A673 (cell line): ENCODE data around the gene NAALADL2. TPM values are rescaled to one million over a fixed set of nuclear protein-coding genes. Genes with fewer than 3 reads are reported as not detected.

Source experiments
- BruUV-seq: library from RNA; stranded (reverse); fragments of 400-500 nt; replicated peaks from 2 replicates; lab custom pipeline; 2021; lab: Mats Ljungman, UMichigan
- CTCF ChIA-PET: fragments of 300-600 bp; sonication (Branson Sonifier 250); formaldehyde crosslinking; loops from one replicate; lab custom pipeline; 2022; ENCODE audit warnings: antibody characterized with exemption; lab: Charles Lee
- POLR2A ChIA-PET: fragments of 300-600 bp; sonication (Branson Sonifier 250); formaldehyde crosslinking; loops from one replicate; lab custom pipeline; 2022; ENCODE audit warnings: antibody characterized with exemption; ENCODE audit not compliant: low non-redundant PET; lab: Charles Lee
- DNase-seq: peaks from one replicate; pipeline ENCODE4 v3.0.0-alpha.2; 2015; ENCODE audit warnings: low spot score
- H3K27ac ChIP-seq: fragments of 200-600 bp; sonication (generic); 2 replicates; pipeline ENCODE4 v1.5.1; 2016; ENCODE audit warnings: mixed run types, low read depth, mild to moderate bottlenecking, mixed read lengths, antibody characterized with exemption, low read length; ENCODE audit not compliant: poor library complexity, severe bottlenecking
- H3K27me3 ChIP-seq: fragments of 200-600 bp; sonication (generic); replicated peaks from 2 replicates; pipeline ENCODE4 v1.6.1; 2017; ENCODE audit warnings: mixed run types, low read depth, mild to moderate bottlenecking, mixed read lengths, antibody characterized with exemption, low read length; ENCODE audit not compliant: insufficient read depth, poor library complexity
- H3K36me3 ChIP-seq: fragments of 200-600 bp; sonication (generic); 2 replicates; pipeline ENCODE4 v1.6.1; 2016; ENCODE audit warnings: mixed run types, mild to moderate bottlenecking, mixed read lengths, antibody characterized with exemption, low read length; ENCODE audit not compliant: insufficient read depth, poor library complexity, severe bottlenecking
- H3K4me1 ChIP-seq: fragments of 200-600 bp; sonication (generic); 2 replicates; pipeline ENCODE4 v1.6.1; 2017; ENCODE audit warnings: mixed run types, mild to moderate bottlenecking, mixed read lengths, antibody characterized with exemption, low read length; ENCODE audit not compliant: insufficient read depth, poor library complexity, severe bottlenecking
- H3K4me3 ChIP-seq: fragments of 200-600 bp; sonication (generic); 2 replicates; pipeline ENCODE4 v1.5.1; 2016; ENCODE audit warnings: low read depth, mixed run types, mild to moderate bottlenecking, mixed read lengths, low read length; ENCODE audit not compliant: poor library complexity, severe bottlenecking
- H3K9me3 ChIP-seq: fragments of 200-600 bp; sonication (generic); 2 replicates; pipeline ENCODE4 v1.6.1; 2016; ENCODE audit warnings: mixed run types, low read depth, mild to moderate bottlenecking, mixed read lengths, antibody characterized with exemption, low read length; ENCODE audit not compliant: poor library complexity, severe bottlenecking
- EZH2 ChIP-seq: fragments of 200-600 bp; sonication (generic); IDR thresholded peaks from 2 replicates; pipeline ENCODE4 v1.6.1; 2017; ENCODE audit warnings: borderline replicate concordance, low read depth, mild to moderate bottlenecking, mixed read lengths, antibody characterized with exemption, low read length; ENCODE audit not compliant: poor library complexity, severe bottlenecking
- intact Hi-C: fragments of 100-400 bp; cut with micrococcal nuclease; formaldehyde crosslinking; loops from one replicate; pipeline ENCODE4 v1.10.0; 2022; ENCODE audit not compliant: unreplicated experiment
- total RNA-seq: library from RNA; stranded (reverse); gene quantifications from 2 replicates; pipeline ENCODE4 v1.2.3, GENCODE V29; 2021
- TF ChIP-seq, protein P1 (sequence below): fragments of 300-800, 200-600 bp; sonication (generic); conservative IDR thresholded peaks from 2 replicates; pipeline ENCODE4 v1.5.1; 2017; ENCODE audit warnings: low read depth, mild to moderate bottlenecking, antibody characterized with exemption, low read length, moderate library complexity, mixed read lengths

The NAALADL2 gene
- total RNA-seq, 1 experiment from 2014 or later: 0.64 TPM

DNA sequence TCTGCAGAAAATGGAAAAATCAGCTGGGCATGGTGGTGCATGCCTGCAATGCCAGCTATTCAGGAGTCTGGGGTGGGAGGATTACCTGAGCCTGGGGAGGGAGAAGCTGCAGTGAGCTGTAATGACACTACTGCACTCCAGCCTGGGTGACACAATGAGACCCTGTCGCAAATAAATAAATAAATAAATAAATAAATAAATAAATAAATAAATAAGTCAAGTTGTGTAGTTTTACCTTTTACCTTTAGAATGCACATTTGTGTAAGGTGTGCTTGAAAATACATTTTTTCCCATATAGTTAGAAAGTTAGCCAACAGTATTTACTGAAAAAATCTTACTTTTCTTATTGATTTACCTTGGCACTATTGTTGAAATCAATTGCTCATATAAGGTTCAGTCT lies 515.6 kb downstream of the NAALADL2 start:
- no peak for TF ChIP-seq EZH2
- CTCF ChIA-PET: no interaction called here
- no TSS peak for BruUV-seq

DNA sequence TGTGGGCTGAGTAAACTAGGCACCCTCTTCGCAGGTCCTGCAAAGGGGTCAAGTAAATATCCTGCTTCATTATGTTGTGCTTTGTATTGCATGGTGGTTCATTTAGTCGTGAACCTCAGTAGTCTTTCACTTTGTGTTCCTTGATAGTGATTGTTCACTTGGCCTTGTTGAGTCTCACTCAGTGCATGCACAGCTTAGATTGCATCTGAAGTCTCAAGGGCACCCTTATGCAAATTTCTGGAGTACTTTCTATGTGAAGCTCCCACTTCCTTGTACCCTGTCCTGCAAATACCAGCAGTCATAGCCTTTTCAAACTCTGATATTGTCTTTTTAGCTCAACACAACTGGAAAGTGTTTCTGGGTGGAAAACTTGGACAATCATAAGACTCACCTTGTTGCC lies 519.2 kb downstream of the NAALADL2 start:
- DNase-seq: no peak
- no peak overlapping the region for H3K27ac ChIP-seq
- BruUV-seq: no TSS peak
- ChIA-PET POLR2A (no interaction called here), CTCF (no interaction called here)
- TF ChIP-seq, protein P1, sequence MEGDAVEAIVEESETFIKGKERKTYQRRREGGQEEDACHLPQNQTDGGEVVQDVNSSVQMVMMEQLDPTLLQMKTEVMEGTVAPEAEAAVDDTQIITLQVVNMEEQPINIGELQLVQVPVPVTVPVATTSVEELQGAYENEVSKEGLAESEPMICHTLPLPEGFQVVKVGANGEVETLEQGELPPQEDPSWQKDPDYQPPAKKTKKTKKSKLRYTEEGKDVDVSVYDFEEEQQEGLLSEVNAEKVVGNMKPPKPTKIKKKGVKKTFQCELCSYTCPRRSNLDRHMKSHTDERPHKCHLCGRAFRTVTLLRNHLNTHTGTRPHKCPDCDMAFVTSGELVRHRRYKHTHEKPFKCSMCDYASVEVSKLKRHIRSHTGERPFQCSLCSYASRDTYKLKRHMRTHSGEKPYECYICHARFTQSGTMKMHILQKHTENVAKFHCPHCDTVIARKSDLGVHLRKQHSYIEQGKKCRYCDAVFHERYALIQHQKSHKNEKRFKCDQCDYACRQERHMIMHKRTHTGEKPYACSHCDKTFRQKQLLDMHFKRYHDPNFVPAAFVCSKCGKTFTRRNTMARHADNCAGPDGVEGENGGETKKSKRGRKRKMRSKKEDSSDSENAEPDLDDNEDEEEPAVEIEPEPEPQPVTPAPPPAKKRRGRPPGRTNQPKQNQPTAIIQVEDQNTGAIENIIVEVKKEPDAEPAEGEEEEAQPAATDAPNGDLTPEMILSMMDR: no peak
- TF ChIP-seq EZH2: no peak
- no peaks in the 10 kb centered on the region for H3K36me3 ChIP-seq
- no peak overlapping the region for H3K4me3 ChIP-seq
- no peaks in the 10 kb centered on the region for H3K27me3 ChIP-seq
- H3K9me3 ChIP-seq: no peaks in the 10 kb centered on the region
- intact Hi-C loops: no loop called here
- H3K4me1 ChIP-seq: no peaks in the 10 kb centered on the region

More for the DNA sequence above, 515.6 kb downstream of the NAALADL2 start:
- Histone ChIP-seq H3K27me3 (no peaks in the 10 kb centered on the region), H3K27ac (no peak overlapping the region), H3K4me3 (no peak overlapping the region), H3K9me3 (no peaks in the 10 kb centered on the region), H3K4me1 (no peaks in the 10 kb centered on the region), H3K36me3 (no peaks in the 10 kb centered on the region)
- intact Hi-C loops: no loop called here
- DNase-seq: no peak
- POLR2A ChIA-PET: no interaction called here

GRCh38 chr3:175381685-175382084 lies 522.6 kb downstream of the NAALADL2 start:
- Histone ChIP-seq H3K27ac (no peak overlapping the region), H3K27me3 (no peaks in the 10 kb centered on the region), H3K4me1 (no peaks in the 10 kb centered on the region), H3K36me3 (no peaks in the 10 kb centered on the region), H3K9me3 (no peaks in the 10 kb centered on the region), H3K4me3 (no peak overlapping the region)
- DNase-seq: no peak
- ChIA-PET POLR2A (interaction anchor here (0.7 kb wide), 1 partner anchor 749 kb away, joined by 3 read pairs; no protein-coding TSS in a partner anchor), CTCF (no interaction called here)
- no TSS peak for BruUV-seq
- intact Hi-C loops: no loop called here
- TF ChIP-seq, protein P1: no peak
- no peak for TF ChIP-seq EZH2

DNA sequence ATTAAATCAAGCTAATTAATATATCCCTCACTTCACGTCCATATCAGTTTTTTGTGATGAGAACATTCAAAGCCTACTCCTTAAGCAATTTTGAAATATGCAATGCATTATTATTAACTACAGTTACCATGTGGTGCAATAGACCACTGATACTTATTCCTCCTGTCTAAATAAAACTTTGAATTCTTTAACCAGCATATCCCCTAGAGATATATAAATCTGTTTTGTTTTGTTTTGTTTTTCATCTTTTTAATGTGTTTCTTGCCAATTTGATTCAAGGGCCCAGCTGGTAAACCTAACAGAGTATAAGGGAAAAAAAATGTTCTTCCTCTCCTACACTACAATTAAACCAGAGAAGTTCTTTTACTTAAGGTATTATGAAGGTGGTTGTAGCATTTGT lies 524.2 kb downstream of the NAALADL2 start:
- Histone ChIP-seq H3K9me3 (no peaks in the 10 kb centered on the region), H3K4me3 (no peak overlapping the region), H3K4me1 (no peaks in the 10 kb centered on the region), H3K36me3 (no peaks in the 10 kb centered on the region), H3K27me3 (no peaks in the 10 kb centered on the region), H3K27ac (no peak overlapping the region)
- no peak for DNase-seq
- no TSS peak for BruUV-seq
- TF ChIP-seq, protein P1: no peak
- no peak for TF ChIP-seq EZH2
- intact Hi-C loops: no loop called here
- ChIA-PET CTCF (no interaction called here), POLR2A (no interaction called here)
